Measurements from ENCODE around the gene RRP36.

- TF ChIP-seq CTCF (IDR thresholded peaks at IDR 0.05; ENCODE audit: poor library complexity) (no peak), EZH2 (IDR thresholded peaks at IDR 0.05; ENCODE audit: borderline replicate concordance) (no peak)
Observed at GRCh38 chr6:43054206-43054943, 33.0 kb downstream of the RRP36 start.

Measured in hepatocyte (in vitro differentiated cells).